Fibroblast of the aortic adventitia (primary cell): ENCODE measurements around the gene ZFYVE19. TPM values are rescaled to one million over a fixed set of nuclear protein-coding genes. Genes with fewer than 3 reads are reported as not detected.

Source experiments
- DNase-seq: peaks from one replicate; pipeline ENCODE4 v3.0.0-alpha.2; 2010; ENCODE audit warnings: low read depth
- H3K4me3 ChIP-seq: 2 replicates; pipeline ENCODE4 v1.5.1; 2011; ENCODE audit warnings: low read depth, mild to moderate bottlenecking, control low read depth, low read length, moderate library complexity
- CTCF ChIP-seq: IDR thresholded peaks from 2 replicates; pipeline ENCODE4 v1.5.1; 2011; ENCODE audit warnings: mild to moderate bottlenecking, low read length, control low read depth, inconsistent platforms; ENCODE audit not compliant: insufficient read depth
- total RNA-seq: library from RNA; depleted of rRNA; stranded (reverse); fragments of >200 nt; gene quantifications from 2 replicates; pipeline ENCODE4 v1.2.3, GENCODE V29; 2012; ENCODE audit warnings: low replicate concordance

The ZFYVE19 gene
- total RNA-seq, 1 donor, result 24.9 TPM

DNA sequence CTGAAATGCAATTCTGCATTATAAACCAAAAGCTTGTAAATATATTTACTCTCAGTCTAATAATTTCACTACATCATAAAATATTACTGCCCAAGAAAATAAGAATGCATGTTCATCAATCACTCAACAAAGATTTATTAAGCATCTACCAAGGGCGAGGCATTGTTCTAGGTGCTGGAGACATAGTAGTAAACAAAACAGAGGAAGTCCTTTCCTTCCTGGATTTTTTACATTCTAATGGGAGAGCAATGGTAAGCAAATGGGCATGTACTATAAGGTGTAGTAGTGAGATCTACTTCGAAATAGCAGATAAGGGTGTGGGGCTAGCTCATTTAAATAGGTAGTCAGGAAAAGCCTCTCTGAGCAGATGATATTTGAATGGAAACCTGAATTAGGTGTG is 10.8 kb upstream of the ZFYVE19 start:
- no peak for TF ChIP-seq CTCF
- DNase-seq, result no peak
- no peak overlapping the region for H3K4me3 ChIP-seq

GRCh38 chr15:40796512-40796911 is 10.4 kb upstream of the ZFYVE19 start:
- no peak for TF ChIP-seq CTCF
- no peak overlapping the region for H3K4me3 ChIP-seq
- no peak for DNase-seq

GRCh38 chr15:40799523-40799922 is 7.4 kb upstream of the ZFYVE19 start:
- TF ChIP-seq CTCF, result no peak
- no peak for DNase-seq
- no peak overlapping the region for H3K4me3 ChIP-seq

- no peak for TF ChIP-seq CTCF
- DNase-seq, result no peak
- H3K4me3 ChIP-seq, result no peak overlapping the region
Measured at GRCh38 chr15:40803076-40803475, 3.8 kb upstream of the ZFYVE19 start.

DNA sequence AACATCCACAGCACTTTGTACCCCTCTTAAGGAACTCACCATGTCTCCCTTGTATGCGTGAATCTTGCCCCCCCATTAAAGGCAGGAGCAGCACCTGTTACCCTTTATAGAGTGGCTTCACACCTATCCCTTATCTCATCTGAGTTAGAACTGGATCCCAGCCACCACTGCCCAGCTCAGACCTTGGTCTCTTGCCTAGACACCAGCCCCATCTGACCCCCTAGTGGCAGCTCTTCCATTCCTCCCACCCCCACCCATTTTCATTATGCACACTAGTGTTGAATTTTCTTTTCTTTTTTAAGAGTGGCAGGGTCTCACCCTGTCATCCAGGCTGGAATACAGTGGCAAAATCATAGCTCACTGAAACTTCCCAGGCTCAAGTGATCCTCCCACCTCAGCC is 3.2 kb upstream of the ZFYVE19 start:
- no peak overlapping the region for H3K4me3 ChIP-seq
- no peak for TF ChIP-seq CTCF
- no peak for DNase-seq

DNA sequence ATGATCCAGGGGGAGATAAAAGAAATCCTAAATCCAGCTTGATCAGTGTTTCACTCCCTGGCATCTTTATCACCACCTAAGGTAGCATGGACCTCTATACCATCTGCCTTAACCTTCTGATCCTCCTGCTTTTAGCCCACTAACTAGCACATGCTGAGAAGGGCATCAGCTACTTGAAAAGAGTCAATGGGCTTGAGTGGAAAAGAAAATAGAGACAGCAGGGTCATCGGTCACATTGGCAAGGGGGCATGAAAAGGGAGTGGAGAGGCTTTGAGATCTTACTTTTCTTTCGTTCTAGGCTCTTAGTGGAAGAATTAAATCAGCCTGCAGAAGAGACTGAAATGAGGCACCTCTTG is 239 bp upstream of the ZFYVE19 start:
- DNase-seq, result no peak
- H3K4me3 ChIP-seq, result peak overlapping the region; percentile 99
- TF ChIP-seq CTCF, result no peak

- no peak for DNase-seq
- H3K4me3 ChIP-seq, result peak overlapping the region; percentile 89
- TF ChIP-seq CTCF, result no peak
Measured at GRCh38 chr15:40807888-40808461, 1.1 kb downstream of the ZFYVE19 start.
